GM12878 (cell line): Measurements from ENCODE around the gene GLRX5. TPM values are rescaled to one million over a fixed set of nuclear protein-coding genes. Genes with fewer than 3 reads are reported as not detected.

Experiments used
- BCL11A ChIP-seq: IDR thresholded peaks from 2 replicates; pipeline ENCODE4 v1.6.1; 2011; ENCODE audit warnings: low read depth, low read length
- E4F1 ChIP-seq: fragments of 450-650 bp; IDR thresholded peaks from 2 replicates; pipeline ENCODE4 v1.6.1; 2018; ENCODE audit warnings: borderline replicate concordance, mild to moderate bottlenecking; ENCODE audit not compliant: partially characterized antibody
- EP300 ChIP-seq, 2 experiments: fragments of 150-350 bp in 1 of 2; IDR thresholded peaks; 2 replicates each; pipeline ENCODE4 v1.6.1; 2011 to 2012; ENCODE audit warnings: low read depth in 2 of 2, low read length in 2 of 2, borderline replicate concordance in 1 of 2, improper control_type of control experiment in 1 of 2, inconsistent platforms in 1 of 2; ENCODE audit not compliant: control insufficient read depth in 1 of 2
- KAT2A ChIP-seq: conservative IDR thresholded peaks from 2 replicates; pipeline ENCODE4 v1.6.1; 2011; ENCODE audit warnings: low read depth, low read length; ENCODE audit not compliant: control insufficient read depth
- MXI1 ChIP-seq: fragments of 150-350 bp; IDR thresholded peaks from 2 replicates; pipeline ENCODE4 v1.6.1; 2011; ENCODE audit warnings: low read depth, mild to moderate bottlenecking, inconsistent platforms, low read length, improper control_type of control experiment
- NFYA ChIP-seq: IDR thresholded peaks from 2 replicates; pipeline ENCODE4 v1.6.1; 2011; ENCODE audit warnings: low read depth, mild to moderate bottlenecking, low read length, improper control_type of control experiment, borderline replicate concordance
- NKRF ChIP-seq: fragments of 450-650 bp; conservative IDR thresholded peaks from 2 replicates; pipeline ENCODE4 v1.6.1; 2017; ENCODE audit warnings: mild to moderate bottlenecking, moderate library complexity
- POLR2A ChIP-seq: IDR thresholded peaks from 2 replicates; pipeline ENCODE4 v1.6.1; 2011; ENCODE audit warnings: low read depth, mild to moderate bottlenecking, low read length
- SUZ12 ChIP-seq: fragments of 200-600 bp; sonication (generic); IDR thresholded peaks from one replicate; pipeline ENCODE4 v1.6.1; 2018; ENCODE audit warnings: antibody characterized with exemption, mild to moderate bottlenecking; ENCODE audit not compliant: unreplicated experiment
- polyA plus RNA-seq, 11 experiments: library from polyadenylated mRNA; depleted of rRNA in 4 of 11; unstranded in 6 of 11; stranded (reverse) in 5 of 11; fragments of >200 nt; fragmentation: Nextera tagmentation in 4 of 11; fragmentation: Illumina TruSeq in 1 of 11; extraction: Ambion mirVana in 4 of 11; extraction: Trizol in 1 of 11; gene quantifications; 1 replicate in 1 of 11; 2 replicates in 10 of 11; pipeline versions ENCODE4 v1.2.1 to v1.2.3, GENCODE V29; 2011 to 2016; ENCODE audit warnings: inconsistent platforms in 2 of 11, missing spikeins in 2 of 11, low read depth in 1 of 11
- total RNA-seq, 4 experiments: library from RNA; depleted of rRNA in 3 of 4; stranded (reverse); fragments of >200 nt in 3 of 4; fragmentation: Illumina TruSeq in 1 of 4; extraction: Trizol in 1 of 4; gene quantifications; 2 replicates each; pipeline versions ENCODE4 v1.2.1 to v1.2.3, GENCODE V29; 2013 to 2021
- TF ChIP-seq, protein P1 (sequence below): fragments of 450-650 bp; IDR thresholded peaks from 2 replicates; pipeline ENCODE4 v1.6.1; 2016; ENCODE audit warnings: mild to moderate bottlenecking, moderate library complexity, borderline replicate concordance
- TF ChIP-seq, protein P2 (sequence below): IDR thresholded peaks from 2 replicates; pipeline ENCODE4 v1.6.1; 2011; ENCODE audit warnings: mild to moderate bottlenecking, low read depth, low read length, moderate library complexity; ENCODE audit not compliant: insufficient replicate concordance
- TF ChIP-seq, protein P3 (sequence below): fragments of 450-650 bp; formaldehyde crosslinking; IDR thresholded peaks from 2 replicates; pipeline ENCODE4 v1.4.0; 2020; ENCODE audit warnings: mild to moderate bottlenecking, moderate library complexity

The GLRX5 gene
- total and polyA plus RNA-seq, 10 of the 15 experiments (the other 5 are each of a cell fraction or from before 2014, with no cell fraction given), result 12.8 to 139 (median 55.4) TPM

- TF ChIP-seq BCL11A (no peak), KAT2A (no peak), NKRF (no peak), E4F1 (no peak), SUZ12 (no peak), EP300 (IDR thresholded peaks at IDR 0.05; ENCODE audit: borderline replicate concordance in 1 of 2, control insufficient read depth in 1 of 2, low read depth in 2 of 2, low read length in 2 of 2) (no peak), MXI1 (no peak), POLR2A (no peak), NFYA (no peak)
- TF ChIP-seq, protein P1, sequence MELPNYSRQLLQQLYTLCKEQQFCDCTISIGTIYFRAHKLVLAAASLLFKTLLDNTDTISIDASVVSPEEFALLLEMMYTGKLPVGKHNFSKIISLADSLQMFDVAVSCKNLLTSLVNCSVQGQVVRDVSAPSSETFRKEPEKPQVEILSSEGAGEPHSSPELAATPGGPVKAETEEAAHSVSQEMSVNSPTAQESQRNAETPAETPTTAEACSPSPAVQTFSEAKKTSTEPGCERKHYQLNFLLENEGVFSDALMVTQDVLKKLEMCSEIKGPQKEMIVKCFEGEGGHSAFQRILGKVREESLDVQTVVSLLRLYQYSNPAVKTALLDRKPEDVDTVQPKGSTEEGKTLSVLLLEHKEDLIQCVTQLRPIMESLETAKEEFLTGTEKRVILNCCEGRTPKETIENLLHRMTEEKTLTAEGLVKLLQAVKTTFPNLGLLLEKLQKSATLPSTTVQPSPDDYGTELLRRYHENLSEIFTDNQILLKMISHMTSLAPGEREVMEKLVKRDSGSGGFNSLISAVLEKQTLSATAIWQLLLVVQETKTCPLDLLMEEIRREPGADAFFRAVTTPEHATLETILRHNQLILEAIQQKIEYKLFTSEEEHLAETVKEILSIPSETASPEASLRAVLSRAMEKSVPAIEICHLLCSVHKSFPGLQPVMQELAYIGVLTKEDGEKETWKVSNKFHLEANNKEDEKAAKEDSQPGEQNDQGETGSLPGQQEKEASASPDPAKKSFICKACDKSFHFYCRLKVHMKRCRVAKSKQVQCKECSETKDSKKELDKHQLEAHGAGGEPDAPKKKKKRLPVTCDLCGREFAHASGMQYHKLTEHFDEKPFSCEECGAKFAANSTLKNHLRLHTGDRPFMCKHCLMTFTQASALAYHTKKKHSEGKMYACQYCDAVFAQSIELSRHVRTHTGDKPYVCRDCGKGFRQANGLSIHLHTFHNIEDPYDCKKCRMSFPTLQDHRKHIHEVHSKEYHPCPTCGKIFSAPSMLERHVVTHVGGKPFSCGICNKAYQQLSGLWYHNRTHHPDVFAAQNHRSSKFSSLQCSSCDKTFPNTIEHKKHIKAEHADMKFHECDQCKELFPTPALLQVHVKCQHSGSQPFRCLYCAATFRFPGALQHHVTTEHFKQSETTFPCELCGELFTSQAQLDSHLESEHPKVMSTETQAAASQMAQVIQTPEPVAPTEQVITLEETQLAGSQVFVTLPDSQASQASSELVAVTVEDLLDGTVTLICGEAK, result no peak
- TF ChIP-seq, protein P2, sequence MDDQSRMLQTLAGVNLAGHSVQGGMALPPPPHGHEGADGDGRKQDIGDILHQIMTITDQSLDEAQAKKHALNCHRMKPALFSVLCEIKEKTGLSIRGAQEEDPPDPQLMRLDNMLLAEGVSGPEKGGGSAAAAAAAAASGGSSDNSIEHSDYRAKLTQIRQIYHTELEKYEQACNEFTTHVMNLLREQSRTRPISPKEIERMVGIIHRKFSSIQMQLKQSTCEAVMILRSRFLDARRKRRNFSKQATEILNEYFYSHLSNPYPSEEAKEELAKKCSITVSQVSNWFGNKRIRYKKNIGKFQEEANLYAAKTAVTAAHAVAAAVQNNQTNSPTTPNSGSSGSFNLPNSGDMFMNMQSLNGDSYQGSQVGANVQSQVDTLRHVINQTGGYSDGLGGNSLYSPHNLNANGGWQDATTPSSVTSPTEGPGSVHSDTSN, result no peak
- TF ChIP-seq, protein P3, sequence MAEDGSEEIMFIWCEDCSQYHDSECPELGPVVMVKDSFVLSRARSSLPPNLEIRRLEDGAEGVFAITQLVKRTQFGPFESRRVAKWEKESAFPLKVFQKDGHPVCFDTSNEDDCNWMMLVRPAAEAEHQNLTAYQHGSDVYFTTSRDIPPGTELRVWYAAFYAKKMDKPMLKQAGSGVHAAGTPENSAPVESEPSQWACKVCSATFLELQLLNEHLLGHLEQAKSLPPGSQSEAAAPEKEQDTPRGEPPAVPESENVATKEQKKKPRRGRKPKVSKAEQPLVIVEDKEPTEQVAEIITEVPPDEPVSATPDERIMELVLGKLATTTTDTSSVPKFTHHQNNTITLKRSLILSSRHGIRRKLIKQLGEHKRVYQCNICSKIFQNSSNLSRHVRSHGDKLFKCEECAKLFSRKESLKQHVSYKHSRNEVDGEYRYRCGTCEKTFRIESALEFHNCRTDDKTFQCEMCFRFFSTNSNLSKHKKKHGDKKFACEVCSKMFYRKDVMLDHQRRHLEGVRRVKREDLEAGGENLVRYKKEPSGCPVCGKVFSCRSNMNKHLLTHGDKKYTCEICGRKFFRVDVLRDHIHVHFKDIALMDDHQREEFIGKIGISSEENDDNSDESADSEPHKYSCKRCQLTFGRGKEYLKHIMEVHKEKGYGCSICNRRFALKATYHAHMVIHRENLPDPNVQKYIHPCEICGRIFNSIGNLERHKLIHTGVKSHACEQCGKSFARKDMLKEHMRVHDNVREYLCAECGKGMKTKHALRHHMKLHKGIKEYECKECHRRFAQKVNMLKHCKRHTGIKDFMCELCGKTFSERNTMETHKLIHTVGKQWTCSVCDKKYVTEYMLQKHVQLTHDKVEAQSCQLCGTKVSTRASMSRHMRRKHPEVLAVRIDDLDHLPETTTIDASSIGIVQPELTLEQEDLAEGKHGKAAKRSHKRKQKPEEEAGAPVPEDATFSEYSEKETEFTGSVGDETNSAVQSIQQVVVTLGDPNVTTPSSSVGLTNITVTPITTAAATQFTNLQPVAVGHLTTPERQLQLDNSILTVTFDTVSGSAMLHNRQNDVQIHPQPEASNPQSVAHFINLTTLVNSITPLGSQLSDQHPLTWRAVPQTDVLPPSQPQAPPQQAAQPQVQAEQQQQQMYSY, result no peak
These were observed 46.3 kb upstream of the GLRX5 start (continued) for GRCh38 chr14:95488376-95489213.
